ENCODE measurements around the gene LRP10. TPM values are rescaled to one million over a fixed set of nuclear protein-coding genes. Genes with fewer than 3 reads are reported as not detected.
A peak's percentile ranks its signal among the peaks of the same experiment; 100 is the strongest.
"Not testable (repeated sequence)": the region's sequence is repeated elsewhere in the genome, so short reads cannot be mapped to it uniquely, and the experiment has no call there.

LRP10 gene
- polyA plus RNA-seq, 4 donors: 81.1 to 100 (median 87.9) TPM

GRCh38 chr14:22908601-22909000 lies 37.1 kb downstream of the LRP10 start:
- no peak for DNase-seq (ENCODE audit: low read depth in 4 of 4, low spot score in 2 of 4)

- no peak for DNase-seq (ENCODE audit: low read depth in 4 of 4, low spot score in 2 of 4)
These were observed 39.4 kb downstream of the LRP10 start for GRCh38 chr14:22910916-22911315.

GRCh38 chr14:22914836-22915235 lies 43.3 kb downstream of the LRP10 start:
- DNase-seq (ENCODE audit: low read depth in 4 of 4, low spot score in 2 of 4): not testable (repeated sequence)

- no peak for DNase-seq (ENCODE audit: low read depth in 4 of 4, low spot score in 2 of 4)
These were observed 44.5 kb downstream of the LRP10 start for GRCh38 chr14:22915886-22916521.

GRCh38 chr14:22918804-22919600 lies 47.5 kb downstream of the LRP10 start, which contains the start of gene RBM23:
Gene RBM23, minus strand, starts transcription at chr14:22919149.
- DNase-seq (ENCODE audit: low read depth in 4 of 4, low spot score in 2 of 4): peak; percentile 100

GRCh38 chr14:22919601-22919921 lies 48.0 kb downstream of the LRP10 start:
- DNase-seq (ENCODE audit: low read depth in 4 of 4, low spot score in 2 of 4): no peak

- DNase-seq (ENCODE audit: low read depth in 4 of 4, low spot score in 2 of 4): no peak
These were observed 49.2 kb downstream of the LRP10 start for GRCh38 chr14:22920697-22921096.

GRCh38 chr14:22922294-22922693 lies 50.8 kb downstream of the LRP10 start:
- DNase-seq (ENCODE audit: low read depth in 4 of 4, low spot score in 2 of 4): no peak

GRCh38 chr14:22923746-22924145 lies 52.2 kb downstream of the LRP10 start:
- DNase-seq (ENCODE audit: low read depth in 4 of 4, low spot score in 2 of 4): no peak

GRCh38 chr14:22925513-22925912 lies 54.0 kb downstream of the LRP10 start:
- DNase-seq (ENCODE audit: low read depth in 4 of 4, low spot score in 2 of 4): no peak

GRCh38 chr14:22926316-22926715 lies 54.8 kb downstream of the LRP10 start:
- no peak for DNase-seq (ENCODE audit: low read depth in 4 of 4, low spot score in 2 of 4)

GRCh38 chr14:22928237-22929103 lies 56.9 kb downstream of the LRP10 start:
- DNase-seq (ENCODE audit: low read depth in 4 of 4, low spot score in 2 of 4): no peak

GRCh38 chr14:22929104-22929960 lies 57.8 kb downstream of the LRP10 start, which contains the start of gene PRMT5:
Gene PRMT5, minus strand, starts transcription at chr14:22929376. Its CDS starts 15 bp downstream, at chr14:22929361.
- DNase-seq (ENCODE audit: low read depth in 4 of 4, low spot score in 2 of 4): peak; percentile 98 to 100 (median 100)

- peak in 2 of 4 donors; percentile 53 to 54 for DNase-seq (ENCODE audit: low read depth in 4 of 4, low spot score in 2 of 4)
These were observed 58.4 kb downstream of the LRP10 start for GRCh38 chr14:22929961-22930364.

Other genes with a start within 250 kb of the LRP10 start
- gene OR6J1, start 227.4 kb upstream of the LRP10 start, polyA plus RNA-seq (ENCODE audit: insufficient read length in 4 of 4): under 1 TPM; 0.07 to 0.42 (median 0.21) TPM
- gene OXA1L, start 105.1 kb upstream of the LRP10 start, polyA plus RNA-seq (ENCODE audit: insufficient read length in 4 of 4): 100 to 1,000 TPM; 121 to 142 (median 137) TPM
- 100 to 1,000 TPM in 1 of 4 donors, 10 to 100 TPM in 3; 77.6 to 141 (median 91.2) TPM for gene SLC7A7, start 56.3 kb upstream of the LRP10 start, polyA plus RNA-seq (ENCODE audit: insufficient read length in 4 of 4)
- gene MRPL52, start 41.9 kb upstream of the LRP10 start, polyA plus RNA-seq (ENCODE audit: insufficient read length in 4 of 4): 100 to 1,000 TPM in 2 of 4 donors, 10 to 100 TPM in 2; 67.2 to 105 (median 97.4) TPM
- 100 to 1,000 TPM; 127 to 186 (median 161) TPM for gene MMP14, start 35.2 kb upstream of the LRP10 start, polyA plus RNA-seq (ENCODE audit: insufficient read length in 4 of 4)
- 1 to 10 TPM; 1.3 to 2.3 (median 1.9) TPM for gene REM2, start 11.5 kb downstream of the LRP10 start, polyA plus RNA-seq (ENCODE audit: insufficient read length in 4 of 4)
- gene RBM23, start 47.4 kb downstream of the LRP10 start, polyA plus RNA-seq (ENCODE audit: insufficient read length in 4 of 4): 100 to 1,000 TPM; 111 to 151 (median 129) TPM
- 100 to 1,000 TPM; 149 to 160 (median 152) TPM for gene PRMT5, start 57.6 kb downstream of the LRP10 start, polyA plus RNA-seq (ENCODE audit: insufficient read length in 4 of 4)
- 10 to 100 TPM; 57.6 to 67.2 (median 58.9) TPM for gene HAUS4, start 85.3 kb downstream of the LRP10 start, polyA plus RNA-seq (ENCODE audit: insufficient read length in 4 of 4)
- 100 to 1,000 TPM in 2 of 4 donors, 10 to 100 TPM in 2; 75.1 to 106 (median 89.7) TPM for gene AJUBA, start 110.8 kb downstream of the LRP10 start, polyA plus RNA-seq (ENCODE audit: insufficient read length in 4 of 4)
- gene C14orf93, start 138.4 kb downstream of the LRP10 start, polyA plus RNA-seq (ENCODE audit: insufficient read length in 4 of 4): 10 to 100 TPM; 18.8 to 25.3 (median 23.3) TPM
- gene PSMB5, start 163.2 kb downstream of the LRP10 start, polyA plus RNA-seq (ENCODE audit: insufficient read length in 4 of 4): 100 to 1,000 TPM; 204 to 277 (median 233) TPM
- gene PSMB11, start 170.5 kb downstream of the LRP10 start, polyA plus RNA-seq (ENCODE audit: insufficient read length in 4 of 4): not detected
- gene CDH24, start 185.8 kb downstream of the LRP10 start, polyA plus RNA-seq (ENCODE audit: insufficient read length in 4 of 4): 10 to 100 TPM; 13.1 to 46.0 (median 27.1) TPM
- 100 to 1,000 TPM; 172 to 364 (median 273) TPM for gene ACIN1, start 223.4 kb downstream of the LRP10 start, polyA plus RNA-seq (ENCODE audit: insufficient read length in 4 of 4)
- gene C14orf119, start 223.8 kb downstream of the LRP10 start, polyA plus RNA-seq (ENCODE audit: insufficient read length in 4 of 4): 10 to 100 TPM; 67.4 to 95.9 (median 73.9) TPM
- under 1 TPM in 2 of 4 donors, not detected in 2; 0.05 TPM for gene CIROP, start 233.2 kb downstream of the LRP10 start, polyA plus RNA-seq (ENCODE audit: insufficient read length in 4 of 4)
- under 1 TPM in 3 of 4 donors, not detected in 1; 0.11 to 0.26 (median 0.14) TPM for gene CEBPE, start 247.5 kb downstream of the LRP10 start, polyA plus RNA-seq (ENCODE audit: insufficient read length in 4 of 4)

Measured in left renal cortex interstitium (tissue), 4 donors.